ENCODE data around the gene SHROOM1. TPM values are rescaled to one million over a fixed set of nuclear protein-coding genes. Genes with fewer than 3 reads are reported as not detected.
"Not testable (repeated sequence)": the region's sequence is repeated elsewhere in the genome, so short reads cannot be mapped to it uniquely, and the experiment has no call there.

SHROOM1 gene
- total RNA-seq, 1 donor from 2014 or later: 0.82 TPM

- no peak for FAIRE-seq
Observed at GRCh38 chr5:132810605-132811004, 19.8 kb downstream of the SHROOM1 start.

GRCh38 chr5:132808866-132809265, 21.6 kb downstream of the SHROOM1 start:
- DNase-seq (ENCODE audit: low spot score in 2 of 2) (no peak), FAIRE-seq (no peak)

More at GRCh38 chr5:132810605-132811004, 19.8 kb downstream of the SHROOM1 start:
- no peak for DNase-seq (ENCODE audit: low spot score in 2 of 2)

- DNase-seq (ENCODE audit: low spot score in 2 of 2): no peak
Observed at GRCh38 chr5:132808448-132808847, 22.0 kb downstream of the SHROOM1 start.

GRCh38 chr5:132807163-132807838, 23.1 kb downstream of the SHROOM1 start:
- DNase-seq (ENCODE audit: low spot score in 2 of 2) (no peak), FAIRE-seq (no peak)

More at GRCh38 chr5:132808448-132808847, 22.0 kb downstream of the SHROOM1 start:
- no peak for FAIRE-seq

GRCh38 chr5:132806804-132807162, 23.7 kb downstream of the SHROOM1 start:
- DNase-seq (ENCODE audit: low spot score in 2 of 2): not testable (repeated sequence)

GRCh38 chr5:132805872-132806271, 24.6 kb downstream of the SHROOM1 start:
- not testable (repeated sequence) for FAIRE-seq

More at GRCh38 chr5:132806804-132807162, 23.7 kb downstream of the SHROOM1 start:
- not testable (repeated sequence) for FAIRE-seq

GRCh38 chr5:132804219-132804618, 26.2 kb downstream of the SHROOM1 start:
- DNase-seq (ENCODE audit: low spot score in 2 of 2); FAIRE-seq: not testable (repeated sequence)

More at GRCh38 chr5:132805872-132806271, 24.6 kb downstream of the SHROOM1 start:
- not testable (repeated sequence) for DNase-seq (ENCODE audit: low spot score in 2 of 2)

- not testable (repeated sequence) for FAIRE-seq; DNase-seq (ENCODE audit: low spot score in 2 of 2)
Observed at GRCh38 chr5:132802685-132803066, 27.8 kb downstream of the SHROOM1 start.

- DNase-seq (ENCODE audit: low spot score in 2 of 2) (no peak), FAIRE-seq (no peak)
Observed at GRCh38 chr5:132802044-132802684, 28.3 kb downstream of the SHROOM1 start.

- no peak for DNase-seq (ENCODE audit: low spot score in 2 of 2)
- no peak for FAIRE-seq
Observed at GRCh38 chr5:132800545-132800944, 29.9 kb downstream of the SHROOM1 start.

- FAIRE-seq (no peak), DNase-seq (ENCODE audit: low spot score in 2 of 2) (no peak)
Observed at GRCh38 chr5:132799392-132799791, 31.1 kb downstream of the SHROOM1 start.

GRCh38 chr5:132797651-132798050, 32.8 kb downstream of the SHROOM1 start:
- FAIRE-seq: no peak
- no peak for DNase-seq (ENCODE audit: low spot score in 2 of 2)

- FAIRE-seq (no peak), DNase-seq (ENCODE audit: low spot score in 2 of 2) (no peak)
Observed at GRCh38 chr5:132791026-132791425, 39.4 kb downstream of the SHROOM1 start.

- FAIRE-seq (no peak), DNase-seq (ENCODE audit: low spot score in 2 of 2) (no peak)
Observed at GRCh38 chr5:132790201-132790865, 40.1 kb downstream of the SHROOM1 start.

- no peak for DNase-seq (ENCODE audit: low spot score in 2 of 2)
- FAIRE-seq: no peak
Observed at GRCh38 chr5:132788990-132789886, 41.2 kb downstream of the SHROOM1 start.

GRCh38 chr5:132788508-132788907, 41.9 kb downstream of the SHROOM1 start:
- FAIRE-seq (no peak), DNase-seq (ENCODE audit: low spot score in 2 of 2) (no peak)

- DNase-seq (ENCODE audit: low spot score in 2 of 2) (no peak), FAIRE-seq (no peak)
Observed at GRCh38 chr5:132787076-132787475, 43.4 kb downstream of the SHROOM1 start.

GRCh38 chr5:132785864-132786263, 44.6 kb downstream of the SHROOM1 start:
- FAIRE-seq (no peak), DNase-seq (ENCODE audit: low spot score in 2 of 2) (no peak)

GRCh38 chr5:132785365-132785764, 45.1 kb downstream of the SHROOM1 start:
- DNase-seq (ENCODE audit: low spot score in 2 of 2): no peak

GRCh38 chr5:132782101-132782500, 48.3 kb downstream of the SHROOM1 start:
- DNase-seq (ENCODE audit: low spot score in 2 of 2) (no peak), FAIRE-seq (no peak)

More at GRCh38 chr5:132785365-132785764, 45.1 kb downstream of the SHROOM1 start:
- no peak for FAIRE-seq
